Activated CD4-positive, alpha-beta memory T cell treated with anti-CD3 and anti-CD28 coated beads for 36 hours (primary cell): ENCODE data around the gene RALGDS. TPM values are rescaled to one million over a fixed set of nuclear protein-coding genes. Genes with fewer than 3 reads are reported as not detected.

ENCODE experiments used
- CTCF ChIA-PET: fragments of 350-600 bp; sonication (Branson Sonifier 250); formaldehyde crosslinking; loops from one replicate; lab custom pipeline; 2021; ENCODE audit warnings: antibody characterized with exemption, inconsistent platforms; lab: Charles Lee
- POLR2A ChIA-PET: fragments of 350-600 bp; sonication (Branson Sonifier 250); formaldehyde crosslinking; loops from one replicate; lab custom pipeline; 2021; ENCODE audit warnings: antibody characterized with exemption; lab: Charles Lee
- DNase-seq: peaks from one replicate; pipeline ENCODE4 v3.0.0-alpha.2; 2020
- H3K27ac Mint-ChIP-seq: one replicate; pipeline ENCODE4 v1.8.0; 2021; ENCODE audit warnings: mixed read lengths
- H3K27me3 Mint-ChIP-seq: one replicate; pipeline ENCODE4 v1.8.0; 2021; ENCODE audit warnings: mixed read lengths
- H3K36me3 Mint-ChIP-seq: one replicate; pipeline ENCODE4 v1.8.0; 2021; ENCODE audit warnings: mixed read lengths
- H3K4me1 Mint-ChIP-seq: one replicate; pipeline ENCODE4 v1.8.0; 2021; ENCODE audit warnings: low read depth, mixed read lengths
- H3K4me3 Mint-ChIP-seq: one replicate; pipeline ENCODE4 v1.8.0; 2021; ENCODE audit warnings: mild to moderate bottlenecking, mixed read lengths
- H3K9me3 Mint-ChIP-seq: one replicate; pipeline ENCODE4 v1.8.0; 2021; ENCODE audit warnings: mixed read lengths
- intact Hi-C: fragments of 100-400 bp; cut with micrococcal nuclease; formaldehyde crosslinking; loops from one replicate; pipeline ENCODE4 v1.15.1; 2023
- total RNA-seq, 2 experiments: library from RNA; stranded (reverse); gene quantifications; one replicate each; pipeline ENCODE4 v1.2.3, GENCODE V29; 2021

RALGDS gene
- total RNA-seq, 2 experiments from 2014 or later: 65.4 TPM

- ChIA-PET CTCF (interaction anchor here (0.7 kb wide), 1 partner anchor 428 kb away, joined by 3 read pairs; no protein-coding TSS in a partner anchor), POLR2A (no interaction called here)
- H3K36me3 Mint-ChIP-seq: peaks cover 23% of the 10 kb centered on the region
- H3K4me1 Mint-ChIP-seq: peaks cover 30% of the 10 kb centered on the region
- DNase-seq: no peak
- H3K27ac Mint-ChIP-seq: no peak overlapping the region
- no peaks in the 10 kb centered on the region for H3K27me3 Mint-ChIP-seq
- no peaks in the 10 kb centered on the region for H3K9me3 Mint-ChIP-seq
- intact Hi-C loops: no loop called here
- H3K4me3 Mint-ChIP-seq: no peak overlapping the region
Observed at GRCh38 chr9:133058550-133059320, 62.3 kb downstream of the RALGDS start.

- Mint-ChIP-seq H3K36me3 (peaks cover 25% of the 10 kb centered on the region), H3K4me1 (peaks cover 30% of the 10 kb centered on the region), H3K4me3 (no peak overlapping the region), H3K9me3 (no peaks in the 10 kb centered on the region), H3K27me3 (no peaks in the 10 kb centered on the region), H3K27ac (no peak overlapping the region)
- DNase-seq: no peak
- intact Hi-C loops: no loop called here
- POLR2A ChIA-PET: interaction anchor here (1.4 kb wide), 1 partner anchor 9 kb away, joined by 3 read pairs; no protein-coding TSS in a partner anchor
- CTCF ChIA-PET: interaction anchor here (0.7 kb wide), 1 partner anchor 428 kb away, joined by 3 read pairs; no protein-coding TSS in a partner anchor
Observed at GRCh38 chr9:133058071-133058470, 63.0 kb downstream of the RALGDS start.

GRCh38 chr9:133057553-133057952 lies 63.5 kb downstream of the RALGDS start:
- H3K4me1 Mint-ChIP-seq: peaks cover 30% of the 10 kb centered on the region
- ChIA-PET CTCF (interaction anchor here (0.7 kb wide), 1 partner anchor 429 kb away, joined by 3 read pairs; no protein-coding TSS in a partner anchor), POLR2A (interaction anchor here (1.4 kb wide), 1 partner anchor 10 kb away, joined by 3 read pairs; no protein-coding TSS in a partner anchor)
- intact Hi-C loops: no loop called here
- DNase-seq: no peak
- H3K27ac Mint-ChIP-seq: no peak overlapping the region
- H3K9me3 Mint-ChIP-seq: no peaks in the 10 kb centered on the region
- no peaks in the 10 kb centered on the region for H3K27me3 Mint-ChIP-seq
- H3K4me3 Mint-ChIP-seq: no peak overlapping the region
- H3K36me3 Mint-ChIP-seq: peaks cover 25% of the 10 kb centered on the region

- H3K4me3 Mint-ChIP-seq: no peak overlapping the region
- H3K36me3 Mint-ChIP-seq: peaks cover 25% of the 10 kb centered on the region
- H3K4me1 Mint-ChIP-seq: peaks cover 30% of the 10 kb centered on the region
- DNase-seq: no peak
- no peaks in the 10 kb centered on the region for H3K27me3 Mint-ChIP-seq
- H3K9me3 Mint-ChIP-seq: no peaks in the 10 kb centered on the region
- CTCF ChIA-PET: no interaction called here
- POLR2A ChIA-PET: interaction anchor here (1.4 kb wide), 1 partner anchor 10 kb away, joined by 3 read pairs; no protein-coding TSS in a partner anchor
- no peak overlapping the region for H3K27ac Mint-ChIP-seq
- intact Hi-C loops: no loop called here
Observed at GRCh38 chr9:133057006-133057405, 64.0 kb downstream of the RALGDS start.

- H3K9me3 Mint-ChIP-seq: no peaks in the 10 kb centered on the region
- intact Hi-C loops: no loop called here
- DNase-seq: no peak
- H3K4me3 Mint-ChIP-seq: no peak overlapping the region
- no peaks in the 10 kb centered on the region for H3K27me3 Mint-ChIP-seq
- H3K36me3 Mint-ChIP-seq: peaks cover 25% of the 10 kb centered on the region
- ChIA-PET POLR2A (interaction anchor here (1.4 kb wide), 1 partner anchor 11 kb away, joined by 3 read pairs; no protein-coding TSS in a partner anchor), CTCF (interaction anchor here (0.6 kb wide), 1 partner anchor 46 kb away, joined by 3 read pairs; no protein-coding TSS in a partner anchor)
- H3K27ac Mint-ChIP-seq: no peak overlapping the region
- H3K4me1 Mint-ChIP-seq: peaks cover 30% of the 10 kb centered on the region
Observed at GRCh38 chr9:133056533-133056932, 64.5 kb downstream of the RALGDS start.

- H3K27ac Mint-ChIP-seq: no peak overlapping the region
- peaks cover 27% of the 10 kb centered on the region for H3K36me3 Mint-ChIP-seq
- ChIA-PET CTCF (interaction anchor here (0.6 kb wide), 1 partner anchor 46 kb away, joined by 3 read pairs; no protein-coding TSS in a partner anchor), POLR2A (no interaction called here)
- H3K4me3 Mint-ChIP-seq: no peak overlapping the region
- no peak for DNase-seq
- peaks cover 30% of the 10 kb centered on the region for H3K4me1 Mint-ChIP-seq
- intact Hi-C loops: no loop called here
- H3K9me3 Mint-ChIP-seq: no peaks in the 10 kb centered on the region
- no peaks in the 10 kb centered on the region for H3K27me3 Mint-ChIP-seq
Observed at GRCh38 chr9:133055788-133056420, 65.1 kb downstream of the RALGDS start.

GRCh38 chr9:133054966-133055365 lies 66.1 kb downstream of the RALGDS start:
- intact Hi-C loops: no loop called here
- H3K9me3 Mint-ChIP-seq: no peaks in the 10 kb centered on the region
- CTCF ChIA-PET: no interaction called here
- H3K36me3 Mint-ChIP-seq: peaks cover 31% of the 10 kb centered on the region
- no peak overlapping the region for H3K27ac Mint-ChIP-seq
- peaks cover 28% of the 10 kb centered on the region for H3K4me1 Mint-ChIP-seq
- no peak for DNase-seq
- no peak overlapping the region for H3K4me3 Mint-ChIP-seq
- POLR2A ChIA-PET: no interaction called here
- no peaks in the 10 kb centered on the region for H3K27me3 Mint-ChIP-seq

- Mint-ChIP-seq H3K36me3 (peaks cover 38% of the 10 kb centered on the region), H3K9me3 (no peaks in the 10 kb centered on the region), H3K4me3 (no peak overlapping the region), H3K4me1 (peaks cover 22% of the 10 kb centered on the region), H3K27ac (no peak overlapping the region), H3K27me3 (no peaks in the 10 kb centered on the region)
- CTCF ChIA-PET: no interaction called here
- intact Hi-C loops: no loop called here
- no peak for DNase-seq
- POLR2A ChIA-PET: no interaction called here
Observed at GRCh38 chr9:133054194-133054890, 66.7 kb downstream of the RALGDS start.

GRCh38 chr9:133051966-133052539 lies 69.0 kb downstream of the RALGDS start:
- no peak overlapping the region for H3K27ac Mint-ChIP-seq
- no peaks in the 10 kb centered on the region for H3K9me3 Mint-ChIP-seq
- ChIA-PET POLR2A (no interaction called here), CTCF (interaction anchor here (0.7 to 1.3 kb wide), 2 partner anchors 30 to 95 kb away, joined by 4 read pairs; no protein-coding TSS in a partner anchor)
- no peaks in the 10 kb centered on the region for H3K27me3 Mint-ChIP-seq
- H3K4me1 Mint-ChIP-seq: peaks cover 5% of the 10 kb centered on the region
- intact Hi-C loops: no loop called here
- no peak for DNase-seq
- H3K4me3 Mint-ChIP-seq: no peak overlapping the region
- H3K36me3 Mint-ChIP-seq: peaks cover 32% of the 10 kb centered on the region

- Mint-ChIP-seq H3K36me3 (peaks cover 34% of the 10 kb centered on the region), H3K27me3 (no peaks in the 10 kb centered on the region), H3K4me3 (no peak overlapping the region), H3K9me3 (no peaks in the 10 kb centered on the region), H3K27ac (no peak overlapping the region), H3K4me1 (peaks cover 3% of the 10 kb centered on the region)
- ChIA-PET CTCF (interaction anchor here (0.7 to 1.3 kb wide), 2 partner anchors 29 to 96 kb away, joined by 4 read pairs; no protein-coding TSS in a partner anchor), POLR2A (no interaction called here)
- intact Hi-C loops: no loop called here
- no peak for DNase-seq
Observed at GRCh38 chr9:133051281-133051900, 69.6 kb downstream of the RALGDS start.

GRCh38 chr9:133050781-133051180 lies 70.3 kb downstream of the RALGDS start:
- ChIA-PET POLR2A (no interaction called here), CTCF (interaction anchor here (0.7 to 1.3 kb wide), 2 partner anchors 97 to 98 kb away, joined by 3 to 4 read pairs; no protein-coding TSS in a partner anchor)
- no peaks in the 10 kb centered on the region for H3K9me3 Mint-ChIP-seq
- no peaks in the 10 kb centered on the region for H3K4me1 Mint-ChIP-seq
- H3K27me3 Mint-ChIP-seq: no peaks in the 10 kb centered on the region
- intact Hi-C loops: no loop called here
- no peak overlapping the region for H3K4me3 Mint-ChIP-seq
- H3K27ac Mint-ChIP-seq: no peak overlapping the region
- peaks cover 32% of the 10 kb centered on the region for H3K36me3 Mint-ChIP-seq
- DNase-seq: no peak
